HEK293 (cell line): Measurements from ENCODE around the gene ASB6.

ENCODE experiments used
- BCL11A ChIP-seq: fragments of 450-650 bp; formaldehyde crosslinking; IDR thresholded peaks from 2 replicates; pipeline ENCODE4 v1.5.1; 2016; ENCODE audit warnings: low read depth, missing biosample characterization, missing genetic modification characterization
- GLI4 ChIP-seq: fragments of 450-650 bp; formaldehyde crosslinking; IDR thresholded peaks from 2 replicates; pipeline ENCODE4 v1.5.1; 2016; ENCODE audit warnings: missing biosample characterization, missing genetic modification characterization
- REST ChIP-seq: fragments of 450-650 bp; formaldehyde crosslinking; IDR thresholded peaks from 2 replicates; pipeline ENCODE4 v1.5.1; 2016; ENCODE audit warnings: missing biosample characterization, missing genetic modification characterization
- ZNF274 ChIP-seq, 2 experiments: fragments of 200-500 bp in 1 of 2; fragments of 450-650 bp in 1 of 2; sonication (Bioruptor generic) in 1 of 2; formaldehyde crosslinking in 1 of 2; IDR thresholded peaks; 2 replicates each; pipeline versions ENCODE4 v1.5.1 to v1.6.1; 2014 to 2016; ENCODE audit warnings: borderline replicate concordance in 1 of 2, inconsistent platforms in 1 of 2, low read length in 1 of 2, missing biosample characterization in 1 of 2, missing genetic modification characterization in 1 of 2
- ZNF391 ChIP-seq: fragments of 450-650 bp; formaldehyde crosslinking; IDR thresholded peaks from 2 replicates; pipeline ENCODE4 v1.5.1; 2016; ENCODE audit warnings: low read depth, missing biosample characterization, missing genetic modification characterization, borderline replicate concordance
- ZNF555 ChIP-seq: fragments of 450-650 bp; formaldehyde crosslinking; conservative IDR thresholded peaks from 2 replicates; pipeline ENCODE4 v1.5.1; 2017; ENCODE audit warnings: missing biosample characterization, mild to moderate bottlenecking, missing genetic modification characterization, inconsistent platforms
- ZSCAN4 ChIP-seq: fragments of 450-650 bp; formaldehyde crosslinking; IDR thresholded peaks from 2 replicates; pipeline ENCODE4 v1.5.1; 2017; ENCODE audit warnings: missing biosample characterization, missing genetic modification characterization
- ZSCAN5A ChIP-seq: fragments of 450-650 bp; formaldehyde crosslinking; IDR thresholded peaks from 2 replicates; pipeline ENCODE4 v1.5.1; 2016; ENCODE audit warnings: missing biosample characterization, missing genetic modification characterization
- TF ChIP-seq, protein P1 (sequence below): fragments of 450-650 bp; formaldehyde crosslinking; IDR thresholded peaks from 2 replicates; pipeline ENCODE4 v1.5.1; 2016; ENCODE audit warnings: missing biosample characterization, missing genetic modification characterization
- TF ChIP-seq, protein P2 (sequence below): fragments of 450-650 bp; formaldehyde crosslinking; IDR thresholded peaks from 2 replicates; pipeline ENCODE4 v1.5.1; 2016; ENCODE audit warnings: missing biosample characterization, missing genetic modification characterization, low read depth

DNA sequence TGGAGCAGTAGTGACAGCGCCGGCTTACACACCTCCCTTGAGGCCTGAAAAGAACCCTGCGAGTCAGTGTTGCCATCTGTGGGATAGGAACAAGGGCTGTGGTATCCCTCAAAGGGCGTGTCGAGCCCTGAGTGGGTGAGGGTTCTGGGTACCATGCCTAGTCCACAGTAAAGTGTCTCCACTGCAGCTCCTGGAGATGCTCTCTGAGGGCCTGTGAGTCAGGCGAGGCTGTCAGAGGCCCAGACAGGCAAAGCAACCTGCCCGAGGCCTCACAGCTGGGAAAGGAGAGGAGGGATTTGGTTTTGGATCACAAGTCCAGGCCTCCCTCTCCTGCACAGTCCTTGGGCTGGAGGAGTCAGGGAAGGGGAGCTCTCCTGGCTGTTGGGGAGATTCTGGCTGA lies 29.6 kb upstream of the ASB6 start:
- TF ChIP-seq, protein P1, sequence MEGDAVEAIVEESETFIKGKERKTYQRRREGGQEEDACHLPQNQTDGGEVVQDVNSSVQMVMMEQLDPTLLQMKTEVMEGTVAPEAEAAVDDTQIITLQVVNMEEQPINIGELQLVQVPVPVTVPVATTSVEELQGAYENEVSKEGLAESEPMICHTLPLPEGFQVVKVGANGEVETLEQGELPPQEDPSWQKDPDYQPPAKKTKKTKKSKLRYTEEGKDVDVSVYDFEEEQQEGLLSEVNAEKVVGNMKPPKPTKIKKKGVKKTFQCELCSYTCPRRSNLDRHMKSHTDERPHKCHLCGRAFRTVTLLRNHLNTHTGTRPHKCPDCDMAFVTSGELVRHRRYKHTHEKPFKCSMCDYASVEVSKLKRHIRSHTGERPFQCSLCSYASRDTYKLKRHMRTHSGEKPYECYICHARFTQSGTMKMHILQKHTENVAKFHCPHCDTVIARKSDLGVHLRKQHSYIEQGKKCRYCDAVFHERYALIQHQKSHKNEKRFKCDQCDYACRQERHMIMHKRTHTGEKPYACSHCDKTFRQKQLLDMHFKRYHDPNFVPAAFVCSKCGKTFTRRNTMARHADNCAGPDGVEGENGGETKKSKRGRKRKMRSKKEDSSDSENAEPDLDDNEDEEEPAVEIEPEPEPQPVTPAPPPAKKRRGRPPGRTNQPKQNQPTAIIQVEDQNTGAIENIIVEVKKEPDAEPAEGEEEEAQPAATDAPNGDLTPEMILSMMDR (tag by site-specific recombination), result no peak
- TF ChIP-seq ZNF274 (IDR thresholded peaks at IDR 0.05; ENCODE audit: low read length) (no peak), ZNF274 (tag by site-specific recombination; IDR thresholded peaks at IDR 0.05; ENCODE audit: borderline replicate concordance) (no peak), REST (tag by site-specific recombination) (no peak), GLI4 (tag by site-specific recombination) (no peak), ZNF555 (tag by site-specific recombination) (no peak), ZNF391 (tag by site-specific recombination) (no peak), ZSCAN4 (tag by site-specific recombination) (no peak), BCL11A (tag by site-specific recombination) (no peak), ZSCAN5A (no peak)
- TF ChIP-seq, protein P2, sequence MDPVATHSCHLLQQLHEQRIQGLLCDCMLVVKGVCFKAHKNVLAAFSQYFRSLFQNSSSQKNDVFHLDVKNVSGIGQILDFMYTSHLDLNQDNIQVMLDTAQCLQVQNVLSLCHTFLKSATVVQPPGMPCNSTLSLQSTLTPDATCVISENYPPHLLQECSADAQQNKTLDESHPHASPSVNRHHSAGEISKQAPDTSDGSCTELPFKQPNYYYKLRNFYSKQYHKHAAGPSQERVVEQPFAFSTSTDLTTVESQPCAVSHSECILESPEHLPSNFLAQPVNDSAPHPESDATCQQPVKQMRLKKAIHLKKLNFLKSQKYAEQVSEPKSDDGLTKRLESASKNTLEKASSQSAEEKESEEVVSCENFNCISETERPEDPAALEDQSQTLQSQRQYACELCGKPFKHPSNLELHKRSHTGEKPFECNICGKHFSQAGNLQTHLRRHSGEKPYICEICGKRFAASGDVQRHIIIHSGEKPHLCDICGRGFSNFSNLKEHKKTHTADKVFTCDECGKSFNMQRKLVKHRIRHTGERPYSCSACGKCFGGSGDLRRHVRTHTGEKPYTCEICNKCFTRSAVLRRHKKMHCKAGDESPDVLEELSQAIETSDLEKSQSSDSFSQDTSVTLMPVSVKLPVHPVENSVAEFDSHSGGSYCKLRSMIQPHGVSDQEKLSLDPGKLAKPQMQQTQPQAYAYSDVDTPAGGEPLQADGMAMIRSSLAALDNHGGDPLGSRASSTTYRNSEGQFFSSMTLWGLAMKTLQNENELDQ (tag by site-specific recombination), result no peak
